PC-9 (cell line): ENCODE results near the gene COG5. TPM values are rescaled to one million over a fixed set of nuclear protein-coding genes. Genes with fewer than 3 reads are reported as not detected.
"Not testable (repeated sequence)": the region's sequence is repeated elsewhere in the genome, so short reads cannot be mapped to it uniquely, and the experiment has no call there.

Experiments
- BruUV-seq: library from RNA; stranded (reverse); fragments of 400-500 nt; replicated peaks from 2 replicates; lab custom pipeline; 2021; lab: Mats Ljungman, UMichigan
- CTCF ChIA-PET: fragments of 300-600 bp; sonication (Branson Sonifier 250); formaldehyde crosslinking; loops from one replicate; lab custom pipeline; 2022; ENCODE audit warnings: antibody characterized with exemption; lab: Charles Lee
- POLR2A ChIA-PET: fragments of 300-600 bp; sonication (Branson Sonifier 250); formaldehyde crosslinking; loops from one replicate; lab custom pipeline; 2022; ENCODE audit warnings: antibody characterized with exemption; ENCODE audit not compliant: unreplicated experiment; lab: Charles Lee
- DNase-seq, 2 experiments: peaks; one replicate each; pipeline versions ENCODE4 v3.0.0 to v3.0.0-alpha.2; 2015 to 2022; ENCODE audit warnings: mixed read lengths in 1 of 2
- H2AFZ ChIP-seq: fragments of 200-600 bp; sonication (generic); 2 replicates; pipeline ENCODE4 v1.8.1; 2017; ENCODE audit warnings: antibody characterized with exemption
- H3F3A ChIP-seq: fragments of 200-600 bp; sonication (generic); 2 replicates; pipeline ENCODE4 v1.8.1; 2017; ENCODE audit warnings: antibody characterized with exemption, mild to moderate bottlenecking, low read depth; ENCODE audit not compliant: insufficient read depth
- H3K27ac ChIP-seq: fragments of 200-600 bp; sonication (generic); 2 replicates; pipeline ENCODE4 v1.6.1; 2016; ENCODE audit warnings: mixed run types
- H3K27me3 ChIP-seq: fragments of 200-600 bp; sonication (generic); 2 replicates; pipeline ENCODE4 v1.6.1; 2016; ENCODE audit warnings: low read depth, mixed run types; ENCODE audit not compliant: insufficient read depth
- H3K36me3 ChIP-seq: fragments of 200-600 bp; sonication (generic); 2 replicates; pipeline ENCODE4 v1.6.1; 2016; ENCODE audit warnings: low read depth, mixed run types
- H3K4me1 ChIP-seq: fragments of 200-600 bp; sonication (generic); replicated peaks from 2 replicates; pipeline ENCODE4 v1.6.1; 2016; ENCODE audit warnings: mixed run types; ENCODE audit not compliant: insufficient read depth
- H3K4me2 ChIP-seq: fragments of 200-600 bp; sonication (generic); 2 replicates; pipeline ENCODE4 v1.6.1; 2017; ENCODE audit warnings: mixed run types
- H3K4me3 ChIP-seq: fragments of 200-600 bp; sonication (generic); 2 replicates; pipeline ENCODE4 v1.6.1; 2016; ENCODE audit warnings: mixed run types
- H3K79me2 ChIP-seq: fragments of 200-600 bp; sonication (generic); 2 replicates; pipeline ENCODE4 v1.6.1; 2017; ENCODE audit warnings: low read depth, mixed run types
- H3K9me2 ChIP-seq: fragments of 200-600 bp; sonication (generic); 2 replicates; pipeline ENCODE4 v1.8.1; 2017; ENCODE audit warnings: mild to moderate bottlenecking; ENCODE audit not compliant: insufficient read depth
- H3K9me3 ChIP-seq: fragments of 200-600 bp; sonication (generic); 2 replicates; pipeline ENCODE4 v1.8.1; 2016; ENCODE audit warnings: low read depth; ENCODE audit not compliant: insufficient read depth
- H4K20me1 ChIP-seq: fragments of 200-600 bp; sonication (generic); 2 replicates; pipeline ENCODE4 v1.8.1; 2017; ENCODE audit not compliant: insufficient read depth
- EZH2 ChIP-seq: fragments of 200-600 bp; sonication (generic); IDR thresholded peaks from 2 replicates; pipeline ENCODE4 v1.8.0; 2017; ENCODE audit warnings: antibody characterized with exemption, low read depth
- intact Hi-C: fragments of 100-400 bp; cut with micrococcal nuclease; formaldehyde crosslinking; loops from one replicate; pipeline ENCODE4 v1.10.0; 2022; ENCODE audit not compliant: unreplicated experiment
- total RNA-seq: library from RNA; stranded (reverse); gene quantifications from 2 replicates; pipeline ENCODE4 v1.2.3, GENCODE V29; 2021
- TF ChIP-seq, protein P1 (sequence below): fragments of 200-600 bp; sonication (generic); conservative IDR thresholded peaks from 2 replicates; pipeline ENCODE4 v1.6.1; 2017; ENCODE audit warnings: mixed run types, antibody characterized with exemption, mild to moderate bottlenecking, moderate library complexity

Gene COG5
- total RNA-seq, 1 experiment from 2014 or later = 43.5 TPM

DNA sequence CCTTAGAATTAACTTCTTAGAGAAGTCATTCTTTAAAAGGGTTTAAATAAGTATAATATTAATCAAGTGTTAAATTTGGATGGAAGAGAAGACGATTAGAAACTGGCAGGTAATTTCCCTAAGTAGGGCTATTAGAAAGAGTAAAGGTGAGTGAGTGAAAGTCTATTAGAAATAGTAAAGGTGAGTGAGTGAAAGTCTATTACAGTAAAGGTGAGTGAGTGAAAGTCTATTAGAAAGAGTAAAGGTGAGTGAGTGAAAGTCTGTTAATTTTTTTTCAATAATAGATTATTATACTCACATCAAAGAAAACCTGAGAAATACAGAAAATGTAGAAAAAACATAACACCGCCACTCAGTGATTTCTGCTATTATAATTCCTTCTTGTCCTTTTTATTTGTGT lies 405.7 kb downstream of the COG5 start:
- H4K20me1 ChIP-seq = no peaks in the 10 kb centered on the region
- TF ChIP-seq EZH2 = no peak
- TF ChIP-seq, protein P1, sequence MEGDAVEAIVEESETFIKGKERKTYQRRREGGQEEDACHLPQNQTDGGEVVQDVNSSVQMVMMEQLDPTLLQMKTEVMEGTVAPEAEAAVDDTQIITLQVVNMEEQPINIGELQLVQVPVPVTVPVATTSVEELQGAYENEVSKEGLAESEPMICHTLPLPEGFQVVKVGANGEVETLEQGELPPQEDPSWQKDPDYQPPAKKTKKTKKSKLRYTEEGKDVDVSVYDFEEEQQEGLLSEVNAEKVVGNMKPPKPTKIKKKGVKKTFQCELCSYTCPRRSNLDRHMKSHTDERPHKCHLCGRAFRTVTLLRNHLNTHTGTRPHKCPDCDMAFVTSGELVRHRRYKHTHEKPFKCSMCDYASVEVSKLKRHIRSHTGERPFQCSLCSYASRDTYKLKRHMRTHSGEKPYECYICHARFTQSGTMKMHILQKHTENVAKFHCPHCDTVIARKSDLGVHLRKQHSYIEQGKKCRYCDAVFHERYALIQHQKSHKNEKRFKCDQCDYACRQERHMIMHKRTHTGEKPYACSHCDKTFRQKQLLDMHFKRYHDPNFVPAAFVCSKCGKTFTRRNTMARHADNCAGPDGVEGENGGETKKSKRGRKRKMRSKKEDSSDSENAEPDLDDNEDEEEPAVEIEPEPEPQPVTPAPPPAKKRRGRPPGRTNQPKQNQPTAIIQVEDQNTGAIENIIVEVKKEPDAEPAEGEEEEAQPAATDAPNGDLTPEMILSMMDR = no peak
- H3K9me2 ChIP-seq = no peaks in the 10 kb centered on the region
- no peaks in the 10 kb centered on the region; the same call in 1 of the 2 replicates for H3K4me1 ChIP-seq
- H2AFZ ChIP-seq = no peak overlapping the region
- no peak overlapping the region for H3K4me2 ChIP-seq
- H3K27ac ChIP-seq = no peak overlapping the region
- 0 out of 2 replicates have a peak, but pooled peaks cover 3% of the 10 kb centered on the region for H3K36me3 ChIP-seq
- ChIA-PET CTCF (no interaction called here), POLR2A (no interaction called here)
- BruUV-seq = no TSS peak
- no peak overlapping the region for H3K4me3 ChIP-seq
- intact Hi-C loops = no loop called here
- no peaks in the 10 kb centered on the region for H3K27me3 ChIP-seq
- H3F3A ChIP-seq = no peaks in the 10 kb centered on the region
- H3K9me3 ChIP-seq = no peaks in the 10 kb centered on the region
- no peak for DNase-seq
- H3K79me2 ChIP-seq = no peaks in the 10 kb centered on the region

DNA sequence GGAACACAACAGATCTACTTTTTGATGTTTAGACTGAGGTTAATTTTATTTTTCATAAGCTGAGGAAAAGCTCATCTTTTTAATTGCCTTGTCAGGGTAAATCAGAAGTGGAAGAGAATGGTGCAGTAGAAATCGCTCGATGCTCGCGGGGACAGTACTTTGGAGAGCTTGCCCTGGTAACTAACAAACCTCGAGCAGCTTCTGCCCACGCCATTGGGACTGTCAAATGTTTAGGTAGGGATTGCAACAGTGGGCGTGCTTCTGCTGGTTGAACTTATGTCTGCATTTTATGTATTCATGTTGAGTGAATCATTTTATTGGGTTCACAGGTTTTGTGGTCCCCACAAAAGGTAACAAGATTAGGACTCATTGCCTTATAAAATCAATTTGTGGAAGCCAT lies 406.6 kb downstream of the COG5 start:
- POLR2A ChIA-PET = interaction anchor here (0.6 kb wide), 1 partner anchor 1437 kb away, joined by 8 read pairs; no protein-coding TSS in a partner anchor
- BruUV-seq = no TSS peak

DNA sequence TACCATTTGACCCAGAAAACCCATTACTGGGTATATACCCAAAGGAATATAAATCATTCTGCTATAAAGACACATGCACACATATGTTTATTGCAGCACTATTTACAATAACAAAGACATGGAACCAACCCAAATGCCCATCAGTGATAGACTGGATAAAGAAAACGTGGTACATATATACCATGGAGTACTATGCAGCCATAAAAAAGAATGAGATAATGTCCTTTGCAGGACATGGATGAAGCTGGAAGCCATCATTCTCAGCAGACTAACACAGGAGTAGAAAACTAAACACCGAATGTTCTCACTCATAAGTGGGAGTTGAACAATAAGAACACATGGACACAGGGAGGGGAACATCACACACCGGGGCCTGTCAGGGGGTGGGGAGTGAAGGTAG lies 408.0 kb downstream of the COG5 start:
- H3K36me3 ChIP-seq, H3K4me3 ChIP-seq, H3K79me2 ChIP-seq, H3K27me3 ChIP-seq, H3K27ac ChIP-seq, H3K4me2 ChIP-seq, H4K20me1 ChIP-seq, H3K4me1 ChIP-seq, H3F3A ChIP-seq, intact Hi-C loops, H3K9me3 ChIP-seq, DNase-seq, CTCF ChIA-PET, POLR2A ChIA-PET, BruUV-seq, H2AFZ ChIP-seq, H3K9me2 ChIP-seq: not testable (repeated sequence)

More for the DNA sequence above, 406.6 kb downstream of the COG5 start:
- no peaks in the 10 kb centered on the region for H3F3A ChIP-seq
- no peak for DNase-seq
- H3K4me2 ChIP-seq = no peak overlapping the region
- H3K9me3 ChIP-seq = no peaks in the 10 kb centered on the region
- no peaks in the 10 kb centered on the region for H3K9me2 ChIP-seq
- no peaks in the 10 kb centered on the region for H3K79me2 ChIP-seq
- no peak overlapping the region for H3K4me3 ChIP-seq
- no peaks in the 10 kb centered on the region; the same call in 1 of the 2 replicates for H3K4me1 ChIP-seq
- intact Hi-C loops = no loop called here
- no peak overlapping the region for H3K27ac ChIP-seq
- no peaks in the 10 kb centered on the region for H3K27me3 ChIP-seq
- no peak for TF ChIP-seq EZH2
- TF ChIP-seq, protein P1 = no peak
- H4K20me1 ChIP-seq = no peaks in the 10 kb centered on the region
- CTCF ChIA-PET = no interaction called here
- 0 out of 2 replicates have a peak, but pooled peaks cover 3% of the 10 kb centered on the region for H3K36me3 ChIP-seq
- H2AFZ ChIP-seq = no peak overlapping the region

DNA sequence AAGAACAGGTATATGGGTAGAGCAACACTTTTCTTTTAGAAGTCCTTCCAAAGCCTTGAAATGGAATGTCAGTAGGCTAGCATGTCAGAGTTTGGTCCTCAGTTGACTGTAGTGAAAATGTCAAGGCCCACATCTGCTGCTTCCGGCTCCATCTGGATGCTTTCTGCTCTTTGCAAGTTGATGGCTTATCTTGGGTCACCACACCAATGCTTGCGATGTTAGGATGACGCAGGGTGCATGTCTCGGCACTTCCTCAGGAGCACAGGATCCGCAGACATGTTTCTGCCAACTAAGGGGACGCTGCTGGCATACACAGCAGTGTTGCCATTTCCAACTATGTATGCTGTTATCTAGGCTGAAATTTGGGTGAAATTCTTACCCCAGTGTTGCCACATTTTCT lies 408.9 kb downstream of the COG5 start:
- no peak for TF ChIP-seq EZH2
- TF ChIP-seq, protein P1 = no peak
- Histone ChIP-seq H3K27me3 (no peaks in the 10 kb centered on the region), H3K9me3 (no peaks in the 10 kb centered on the region), H3K4me2 (no peak overlapping the region), H3K79me2 (no peaks in the 10 kb centered on the region), H3K4me1 (peaks cover 5% of the 10 kb centered on the region; the same call in 1 of the 2 replicates), H3K36me3 (no peaks in the 10 kb centered on the region), H3K9me2 (no peaks in the 10 kb centered on the region), H3K27ac (no peak overlapping the region), H2AFZ (no peak overlapping the region), H3K4me3 (no peak overlapping the region), H4K20me1 (no peaks in the 10 kb centered on the region), H3F3A (no peaks in the 10 kb centered on the region)
- ChIA-PET POLR2A (no interaction called here), CTCF (interaction anchor here (0.6 kb wide), 1 partner anchor 9 kb away, joined by 3 read pairs; no protein-coding TSS in a partner anchor)
- no peak for DNase-seq
- BruUV-seq = no TSS peak
- intact Hi-C loops = no loop called here
